SK-N-SH (cell line): ENCODE results near the gene LDHD. TPM values are rescaled to one million over a fixed set of nuclear protein-coding genes. Genes with fewer than 3 reads are reported as not detected.

Experiments used
- CTCF ChIA-PET: fragments of 300-600, 350-600 bp; formaldehyde crosslinking; extraction: SDS; loops from one replicate; lab custom pipeline; 2021; lab: Yijun Ruan, JAX
- POLR2A ChIA-PET: fragments of 350-600 bp; sonication (Branson Sonifier 250); formaldehyde crosslinking; extraction: SDS; loops from one replicate; lab custom pipeline; 2020; ENCODE audit warnings: antibody characterized with exemption, inconsistent platforms; lab: Yijun Ruan, JAX
- DNase-seq: peaks from one replicate; pipeline ENCODE4 v3.0.0; 2012
- H2AFZ ChIP-seq: fragments of 200-600 bp; sonication (generic); 2 replicates; pipeline ENCODE4 v1.8.1; 2016; ENCODE audit warnings: antibody characterized with exemption, mild to moderate bottlenecking, low read depth
- H3F3A ChIP-seq: fragments of 200-600 bp; sonication (generic); replicated peaks from 2 replicates; pipeline ENCODE3; 2016; ENCODE audit warnings: antibody characterized with exemption, mild to moderate bottlenecking; ENCODE audit not compliant: insufficient read depth
- H3K27ac ChIP-seq, 2 experiments: fragments of 200-500 bp in 1 of 2; fragments of 200-600 bp in 1 of 2; sonication (Bioruptor generic) in 1 of 2; sonication (generic), shearing (Covaris generic) in 1 of 2; 2 replicates each; pipeline versions ENCODE4 v1.5.1 to v1.6.1; 2014 to 2016; ENCODE audit warnings: low read depth in 2 of 2, inconsistent platforms in 1 of 2, low read length in 1 of 2, mild to moderate bottlenecking in 1 of 2, mixed read lengths in 1 of 2
- H3K27me3 ChIP-seq: fragments of 200-600 bp; sonication (generic), shearing (Covaris generic); 2 replicates; pipeline ENCODE4 v1.6.1; 2016; ENCODE audit warnings: mixed run types; ENCODE audit not compliant: insufficient read depth
- H3K36me3 ChIP-seq, 2 experiments: fragments of 200-500 bp in 1 of 2; fragments of 200-600 bp in 1 of 2; sonication (Bioruptor generic) in 1 of 2; sonication (generic) in 1 of 2; replicated peaks in 1 of 2; 2 replicates each; pipeline versions ENCODE3 to v1.5.1; 2014 to 2016; ENCODE audit warnings: low read length in 1 of 2, mild to moderate bottlenecking in 1 of 2; ENCODE audit not compliant: insufficient read depth in 2 of 2, control insufficient read depth in 1 of 2
- H3K4me1 ChIP-seq, 2 experiments: fragments of 200-500 bp in 1 of 2; fragments of 200-600 bp in 1 of 2; sonication (Bioruptor generic) in 1 of 2; sonication (generic), shearing (Covaris generic) in 1 of 2; 2 replicates each; pipeline versions ENCODE4 v1.5.1 to v1.6.1; 2014 to 2016; ENCODE audit warnings: low read depth in 1 of 2, low read length in 1 of 2, mixed run types in 1 of 2; ENCODE audit not compliant: insufficient read depth in 2 of 2, control insufficient read depth in 1 of 2
- H3K4me2 ChIP-seq: fragments of 200-600 bp; sonication (generic), shearing (Covaris generic); 2 replicates; pipeline ENCODE4 v1.6.1; 2017; ENCODE audit warnings: mixed run types
- H3K4me3 ChIP-seq, 2 experiments: fragments of 200-500 bp in 1 of 2; fragments of 200-600 bp in 1 of 2; sonication (Bioruptor generic) in 1 of 2; sonication (generic), shearing (Covaris generic) in 1 of 2; 2 replicates each; pipeline versions ENCODE4 v1.5.1 to v1.8.1; 2014 to 2016; ENCODE audit warnings: low read depth in 2 of 2, inconsistent platforms in 1 of 2, low read length in 1 of 2, mild to moderate bottlenecking in 1 of 2, mixed read lengths in 1 of 2, moderate library complexity in 1 of 2
- H3K79me2 ChIP-seq: fragments of 200-600 bp; sonication (generic); 2 replicates; pipeline ENCODE4 v1.8.1; 2017; ENCODE audit warnings: mild to moderate bottlenecking; ENCODE audit not compliant: insufficient read depth
- H3K9ac ChIP-seq: fragments of 200-600 bp; sonication (generic); 2 replicates; pipeline ENCODE4 v1.6.1; 2017; ENCODE audit warnings: mixed run types
- H3K9me2 ChIP-seq: fragments of 200-600 bp; sonication (generic); 2 replicates; pipeline ENCODE4 v1.6.1; 2017; ENCODE audit warnings: mixed run types
- H3K9me3 ChIP-seq: fragments of 200-600 bp; sonication (generic); 2 replicates; pipeline ENCODE4 v1.6.1; 2017; ENCODE audit warnings: mixed run types, mild to moderate bottlenecking, moderate library complexity
- H4K20me1 ChIP-seq: fragments of 200-600 bp; sonication (generic); 2 replicates; pipeline ENCODE4 v1.6.1; 2017; ENCODE audit warnings: mild to moderate bottlenecking, mixed run types; ENCODE audit not compliant: insufficient read depth
- CTCF ChIP-seq: fragments of 200-600 bp; sonication (generic); IDR thresholded peaks from 2 replicates; pipeline ENCODE4 v1.6.1; 2017; ENCODE audit warnings: antibody characterized with exemption, mild to moderate bottlenecking, moderate library complexity
- ELF1 ChIP-seq: IDR thresholded peaks from 2 replicates; pipeline ENCODE4 v1.4.0; 2012
- FOSL2 ChIP-seq: IDR thresholded peaks from 2 replicates; pipeline ENCODE4 v1.4.0; 2012; ENCODE audit warnings: low read depth, mild to moderate bottlenecking, moderate library complexity, borderline replicate concordance
- FOXJ3 ChIP-seq: sonication (generic); formaldehyde crosslinking; IDR thresholded peaks from 2 replicates; pipeline ENCODE4 v1.5.1; 2020; ENCODE audit warnings: mild to moderate bottlenecking, missing genetic modification reagents
- GABPA ChIP-seq: IDR thresholded peaks from 2 replicates; pipeline ENCODE4 v1.4.0; 2012; ENCODE audit warnings: low read depth, mild to moderate bottlenecking
- MAX ChIP-seq: IDR thresholded peaks from 2 replicates; pipeline ENCODE4 v1.4.0; 2012; ENCODE audit warnings: low read depth
- MXI1 ChIP-seq: IDR thresholded peaks from 2 replicates; pipeline ENCODE4 v1.6.1; 2012; ENCODE audit warnings: mild to moderate bottlenecking, low read depth, low read length, improper control_type of control experiment
- PBX3 ChIP-seq: IDR thresholded peaks from 2 replicates; pipeline ENCODE4; 2012
- POLR2AphosphoS5 ChIP-seq: IDR thresholded peaks from 2 replicates; pipeline ENCODE4 v1.6.1; 2012; ENCODE audit warnings: low read depth, low read length
- RAD21 ChIP-seq: IDR thresholded peaks from 2 replicates; pipeline ENCODE4 v1.6.1; 2012; ENCODE audit warnings: mild to moderate bottlenecking, low read length
- REST ChIP-seq: IDR thresholded peaks from 2 replicates; pipeline ENCODE4 v1.6.1; 2012; ENCODE audit warnings: mild to moderate bottlenecking, low read depth, low read length, moderate library complexity
- SIN3A ChIP-seq: IDR thresholded peaks from 2 replicates; pipeline ENCODE4 v1.6.1; 2012; ENCODE audit warnings: low read depth, mild to moderate bottlenecking, low read length, moderate library complexity, borderline replicate concordance
- USF1 ChIP-seq: IDR thresholded peaks from 2 replicates; pipeline ENCODE4 v1.4.0; 2012; ENCODE audit warnings: low read depth, borderline replicate concordance
- ZBTB33 ChIP-seq: IDR thresholded peaks from 2 replicates; pipeline ENCODE4 v1.4.0; 2012; ENCODE audit warnings: low read depth, borderline replicate concordance
- WGBS: methylation state at CpG from one replicate; pipeline ENCODE4 v1.1.6; 2017; ENCODE audit warnings: low lambda C conversion rate; 5-methylcytosine and 5-hydroxymethylcytosine counted together
- polyA plus RNA-seq, 3 experiments: library from polyadenylated mRNA; depleted of rRNA; stranded (reverse); fragments of >200 nt; gene quantifications; 2 replicates each; pipeline ENCODE4 v1.2.3, GENCODE V29; 2012

Gene LDHD
- polyA plus RNA-seq, 1 of the 3 experiments (the other 2 are of a cell fraction), result 0.53 TPM

- TF ChIP-seq REST, result peak; percentile 54
- TF ChIP-seq MXI1, result no peak
- TF ChIP-seq FOXJ3 (CRISPR knock-in tag), result no peak
- no peak for TF ChIP-seq RAD21
- peak; percentile 97 for TF ChIP-seq MAX
- TF ChIP-seq ELF1, result peak; percentile 56; the same call in 1 of the 2 replicates
- no peak for TF ChIP-seq GABPA
- peak; percentile 68 for TF ChIP-seq PBX3
- TF ChIP-seq FOSL2, result peak; percentile 95
- peak; percentile 75; the same call in 1 of the 2 replicates for TF ChIP-seq POLR2AphosphoS5
Measured at GRCh38 chr16:75108792-75109731, 7.5 kb downstream of the LDHD start (continued).

- CTCF ChIA-PET, result interaction anchor here (1.4 to 8.5 kb wide), 2 partner anchors 110 to 245 kb away, joined by 3 to 182 read pairs; partner anchors contain the start of gene ZNRF1
- H3K27me3 ChIP-seq, result no peaks in the 10 kb centered on the region
- H3K27ac ChIP-seq, result no peak overlapping the region
- no peak for DNase-seq
- H3F3A ChIP-seq, result peaks cover 25% of the 10 kb centered on the region
- no peaks in the 10 kb centered on the region for H3K9me2 ChIP-seq
- TF ChIP-seq SIN3A (no peak), CTCF (no peak), USF1 (no peak), FOSL2 (no peak), ZBTB33 (no peak), MAX (no peak), ELF1 (no peak)
- no peaks in the 10 kb centered on the region for H3K36me3 ChIP-seq
- H3K9me3 ChIP-seq, result no peaks in the 10 kb centered on the region
- H3K4me3 ChIP-seq, result no peak overlapping the region
- no peak overlapping the region for H3K9ac ChIP-seq
- POLR2A ChIA-PET, result no interaction called here
- 0 out of 2 replicates have a peak, but pooled peaks cover 11% of the 10 kb centered on the region for H3K79me2 ChIP-seq
- no peaks in the 10 kb centered on the region for H4K20me1 ChIP-seq
- H3K4me2 ChIP-seq, result no peak overlapping the region
- H3K4me1 ChIP-seq, result peaks cover 41 to 68% of the 10 kb centered on the region in 2 experiments; a peak in 3 of 4 replicates
- WGBS, result 89% methylated on average over 2 of the region's 10 CpGs
- H2AFZ ChIP-seq, result no peak overlapping the region
Measured at GRCh38 chr16:75107505-75107904, 9.1 kb downstream of the LDHD start.
